ENCODE measurements around the gene SEC62. TPM values are rescaled to one million over a fixed set of nuclear protein-coding genes. Genes with fewer than 3 reads are reported as not detected.

The SEC62 gene
- total and polyA plus RNA-seq, 4 donors, result 69.3 to 125 (median 95.1) TPM

- Histone ChIP-seq H3K9me3 (ENCODE audit: control insufficient read depth, low read length) (no peaks in the 10 kb centered on the region), H3K4me1 (ENCODE audit: control insufficient read depth in 1 of 2, insufficient read depth in 2 of 2, low read length in 2 of 2) (no peaks in the 10 kb centered on the region), H3K4me3 (ENCODE audit: low read length in 2 of 2) (no peak overlapping the region), H3K27ac (ENCODE audit: low read depth in 1 of 2, low read length in 2 of 2) (no peak overlapping the region), H3K36me3 (ENCODE audit: control insufficient read depth in 1 of 2, insufficient read depth in 2 of 2, low read length in 1 of 2) (no peaks in the 10 kb centered on the region), H3K27me3 (ENCODE audit: control insufficient read depth in 1 of 2, insufficient read depth in 2 of 2, low read length in 1 of 2) (no peaks in the 10 kb centered on the region)
- DNase-seq, result no peak
- intact Hi-C loops (cut with DNase I), result loop anchor here (10.0 kb wide), 2 partner anchors 99 to 199 kb away; partner anchors contain the start of genes ACTRT3 (in 1 of the 2), LRRC31 (in 1 of the 2) and TERC (in 1 of the 2)
- WGBS, 2 donors, result 6 to 17% methylated on average over 2 of the region's 2 CpGs
- ATAC-seq (ENCODE audit: low FRiP score), result no peak
These were observed 2.4 kb upstream of the SEC62 start for GRCh38 chr3:169964176-169964575.

GRCh38 chr3:169965562-169966427 is 812 bp upstream of the SEC62 start:
- H3K4me3 ChIP-seq (ENCODE audit: low read length in 2 of 2), result peak overlapping the region; percentile 87 to 90
- H3K36me3 ChIP-seq (ENCODE audit: control insufficient read depth in 1 of 2, insufficient read depth in 2 of 2, low read length in 1 of 2), result no peaks in the 10 kb centered on the region
- H3K4me1 ChIP-seq (ENCODE audit: control insufficient read depth in 1 of 2, insufficient read depth in 2 of 2, low read length in 2 of 2), result no peaks in the 10 kb centered on the region
- H3K27me3 ChIP-seq (ENCODE audit: control insufficient read depth in 1 of 2, insufficient read depth in 2 of 2, low read length in 1 of 2), result no peaks in the 10 kb centered on the region
- ATAC-seq (ENCODE audit: low FRiP score), result peak; percentile 5
- peak overlapping the region in 1 of 2 donors; percentile 34 for H3K27ac ChIP-seq (ENCODE audit: low read depth in 1 of 2, low read length in 2 of 2)
- WGBS, 2 donors, result 63% methylated on average over 21 of the region's 21 CpGs
- DNase-seq, result no peak
- no peaks in the 10 kb centered on the region for H3K9me3 ChIP-seq (ENCODE audit: control insufficient read depth, low read length)
- intact Hi-C loops (cut with DNase I), result loop anchor here (5.0 to 10.0 kb wide), 4 partner anchors 101 to 203 kb away; partner anchors contain the start of genes ACTRT3 (in 1 of the 2), LRRC31 (in 1 of the 2) and TERC (in 1 of the 2)

- H3K27ac ChIP-seq (ENCODE audit: low read depth in 1 of 2, low read length in 2 of 2), result peak overlapping the region in 1 of 2 donors; percentile 49
- H3K27me3 ChIP-seq (ENCODE audit: control insufficient read depth in 1 of 2, insufficient read depth in 2 of 2, low read length in 1 of 2), result no peaks in the 10 kb centered on the region
- no peaks in the 10 kb centered on the region for H3K36me3 ChIP-seq (ENCODE audit: control insufficient read depth in 1 of 2, insufficient read depth in 2 of 2, low read length in 1 of 2)
- intact Hi-C loops (cut with DNase I), result loop anchor here (5.0 to 10.0 kb wide), 4 partner anchors 102 to 205 kb away; partner anchors contain the start of genes ACTRT3 (in 1 of the 2), LRRC31 (in 1 of the 2) and TERC (in 1 of the 2)
- H3K4me1 ChIP-seq (ENCODE audit: control insufficient read depth in 1 of 2, insufficient read depth in 2 of 2, low read length in 2 of 2), result no peaks in the 10 kb centered on the region
- H3K9me3 ChIP-seq (ENCODE audit: control insufficient read depth, low read length), result no peaks in the 10 kb centered on the region
- ATAC-seq (ENCODE audit: low FRiP score) (peak; percentile 90), DNase-seq (peak; percentile 71 to 84)
- 3 to 5% methylated on average over 30 to 44 of the region's 44 CpGs for WGBS, 2 donors
- peak overlapping the region; percentile 87 to 90 for H3K4me3 ChIP-seq (ENCODE audit: low read length in 2 of 2)
These were observed 626 bp downstream of the SEC62 start for GRCh38 chr3:169966951-169967915.

DNA sequence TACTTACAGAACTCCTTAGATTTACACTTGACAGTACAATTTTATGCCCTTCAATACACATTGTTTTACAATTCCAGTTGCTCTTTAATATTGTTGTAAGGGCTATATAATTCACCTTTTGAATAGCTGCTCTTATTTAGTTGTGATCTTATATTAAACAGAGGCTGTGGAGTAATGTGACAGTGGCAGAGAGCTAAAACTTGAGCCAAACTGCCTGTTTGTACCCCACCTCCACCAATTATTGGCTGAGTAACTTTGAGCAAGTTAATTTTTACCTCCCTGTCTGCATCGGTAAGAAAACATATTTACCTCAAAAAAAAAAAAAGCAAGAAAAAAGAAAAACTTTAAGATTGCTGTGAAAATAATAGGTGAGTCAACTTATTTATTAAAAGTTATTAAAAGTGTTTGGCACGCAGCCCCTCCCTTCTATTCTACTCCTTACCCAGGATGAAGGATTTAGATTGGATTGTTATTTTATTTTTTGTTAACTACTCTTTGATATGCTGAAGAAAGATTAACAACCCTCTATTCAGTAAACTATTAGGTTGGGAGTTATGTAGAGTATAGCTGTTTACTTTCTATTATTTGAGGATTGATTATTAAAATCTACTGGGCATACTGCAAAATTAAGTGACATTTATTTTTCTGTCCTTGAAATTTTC is 1.7 kb downstream of the SEC62 start:
- WGBS, 2 donors, result 31 to 32% methylated on average over 2 of the region's 2 CpGs
- no peak for ATAC-seq (ENCODE audit: low FRiP score)
- no peak for DNase-seq
- no peaks in the 10 kb centered on the region for H3K9me3 ChIP-seq (ENCODE audit: control insufficient read depth, low read length)
- no peaks in the 10 kb centered on the region for H3K36me3 ChIP-seq (ENCODE audit: control insufficient read depth in 1 of 2, insufficient read depth in 2 of 2, low read length in 1 of 2)
- H3K27me3 ChIP-seq (ENCODE audit: control insufficient read depth in 1 of 2, insufficient read depth in 2 of 2, low read length in 1 of 2), result no peaks in the 10 kb centered on the region
- no peaks in the 10 kb centered on the region for H3K4me1 ChIP-seq (ENCODE audit: control insufficient read depth in 1 of 2, insufficient read depth in 2 of 2, low read length in 2 of 2)
- no peak overlapping the region for H3K4me3 ChIP-seq (ENCODE audit: low read length in 2 of 2)
- H3K27ac ChIP-seq (ENCODE audit: low read depth in 1 of 2, low read length in 2 of 2), result no peak overlapping the region
- intact Hi-C loops (cut with DNase I), result loop anchor here (5.0 to 10.0 kb wide), 4 partner anchors 104 to 206 kb away; partner anchors contain the start of genes ACTRT3 (in 1 of the 2), LRRC31 (in 1 of the 2) and TERC (in 1 of the 2)

GRCh38 chr3:169969174-169970095 is 2.8 kb downstream of the SEC62 start:
- no peaks in the 10 kb centered on the region for H3K4me1 ChIP-seq (ENCODE audit: control insufficient read depth in 1 of 2, insufficient read depth in 2 of 2, low read length in 2 of 2)
- ATAC-seq (ENCODE audit: low FRiP score) (no peak), DNase-seq (no peak)
- no peak overlapping the region for H3K4me3 ChIP-seq (ENCODE audit: low read length in 2 of 2)
- no peak overlapping the region for H3K27ac ChIP-seq (ENCODE audit: low read depth in 1 of 2, low read length in 2 of 2)
- no peaks in the 10 kb centered on the region for H3K27me3 ChIP-seq (ENCODE audit: control insufficient read depth in 1 of 2, insufficient read depth in 2 of 2, low read length in 1 of 2)
- intact Hi-C loops (cut with DNase I), result loop anchor here (5.0 to 10.0 kb wide), 4 partner anchors 105 to 207 kb away; partner anchors contain the start of genes ACTRT3 (in 1 of the 2), LRRC31 (in 1 of the 2) and TERC (in 1 of the 2)
- WGBS, 2 donors, result 59 to 64% methylated on average over 5 of the region's 5 CpGs
- no peaks in the 10 kb centered on the region for H3K36me3 ChIP-seq (ENCODE audit: control insufficient read depth in 1 of 2, insufficient read depth in 2 of 2, low read length in 1 of 2)
- no peaks in the 10 kb centered on the region for H3K9me3 ChIP-seq (ENCODE audit: control insufficient read depth, low read length)

GRCh38 chr3:169970847-169971246 is 4.2 kb downstream of the SEC62 start:
- intact Hi-C loops (cut with DNase I), result no loop called here
- Histone ChIP-seq H3K4me3 (ENCODE audit: low read length in 2 of 2) (no peak overlapping the region), H3K9me3 (ENCODE audit: control insufficient read depth, low read length) (no peaks in the 10 kb centered on the region), H3K36me3 (ENCODE audit: control insufficient read depth in 1 of 2, insufficient read depth in 2 of 2, low read length in 1 of 2) (no peaks in the 10 kb centered on the region), H3K27ac (ENCODE audit: low read depth in 1 of 2, low read length in 2 of 2) (no peak overlapping the region), H3K4me1 (ENCODE audit: control insufficient read depth in 1 of 2, insufficient read depth in 2 of 2, low read length in 2 of 2) (no peaks in the 10 kb centered on the region), H3K27me3 (ENCODE audit: control insufficient read depth in 1 of 2, insufficient read depth in 2 of 2, low read length in 1 of 2) (no peaks in the 10 kb centered on the region)
- 37 to 55% methylated on average over 1 of the region's 1 CpG for WGBS, 2 donors
- DNase-seq, result no peak
- ATAC-seq (ENCODE audit: low FRiP score), result no peak

GRCh38 chr3:169971522-169971921 is 4.9 kb downstream of the SEC62 start:
- WGBS, 2 donors, result 65 to 70% methylated on average over 2 of the region's 2 CpGs
- intact Hi-C loops (cut with DNase I), result no loop called here
- H3K4me3 ChIP-seq (ENCODE audit: low read length in 2 of 2), result no peak overlapping the region
- H3K27ac ChIP-seq (ENCODE audit: low read depth in 1 of 2, low read length in 2 of 2), result no peak overlapping the region
- H3K4me1 ChIP-seq (ENCODE audit: control insufficient read depth in 1 of 2, insufficient read depth in 2 of 2, low read length in 2 of 2), result no peaks in the 10 kb centered on the region
- no peaks in the 10 kb centered on the region for H3K27me3 ChIP-seq (ENCODE audit: control insufficient read depth in 1 of 2, insufficient read depth in 2 of 2, low read length in 1 of 2)
- no peak for DNase-seq
- ATAC-seq (ENCODE audit: low FRiP score), result no peak
- H3K36me3 ChIP-seq (ENCODE audit: control insufficient read depth in 1 of 2, insufficient read depth in 2 of 2, low read length in 1 of 2), result no peaks in the 10 kb centered on the region
- no peaks in the 10 kb centered on the region for H3K9me3 ChIP-seq (ENCODE audit: control insufficient read depth, low read length)
